Endothelial cell of umbilical vein (primary cell): ENCODE data around the gene GTF2H4. TPM values are rescaled to one million over a fixed set of nuclear protein-coding genes. Genes with fewer than 3 reads are reported as not detected.
"Not testable (repeated sequence)": the region's sequence is repeated elsewhere in the genome, so short reads cannot be mapped to it uniquely, and the experiment has no call there.

Experiments
- BruUV-seq: library from RNA; stranded (reverse); fragments of 400-500 nt; replicated peaks from 2 replicates; lab custom pipeline; 2021; lab: Mats Ljungman, UMichigan
- CTCF ChIA-PET: fragments of 300-600, 350-600 bp; sonication (Branson Sonifier 250); formaldehyde crosslinking; loops from one replicate; lab custom pipeline; 2021; ENCODE audit warnings: antibody characterized with exemption, inconsistent platforms; lab: Charles Lee
- POLR2A ChIA-PET: fragments of 300-600, 350-600 bp; sonication (Branson Sonifier 250); formaldehyde crosslinking; loops from one replicate; lab custom pipeline; 2021; ENCODE audit warnings: antibody characterized with exemption, inconsistent platforms; lab: Charles Lee
- DNase-seq: peaks from one replicate; pipeline ENCODE4 v3.0.0-alpha.2; 2011; ENCODE audit warnings: low read depth, low spot score
- FAIRE-seq: peaks from 2 replicates; lab custom pipeline; 2011; peaks lifted over from hg19 to GRCh38; lab: Jason Lieb, UNC
- H2AFZ ChIP-seq: 2 replicates; pipeline ENCODE4 v1.6.0; 2012; ENCODE audit warnings: low read depth, low read length, control low read depth, inconsistent platforms
- H3K27ac ChIP-seq: 2 replicates; pipeline ENCODE4 v1.5.1; 2011; ENCODE audit warnings: low read depth, mild to moderate bottlenecking, control low read depth, low read length, moderate library complexity; ENCODE audit not compliant: insufficient read depth
- H3K27me3 ChIP-seq, 2 experiments: 2 replicates each; pipeline versions ENCODE4 v1.6.0 to v1.6.1; 2011; ENCODE audit warnings: low read length in 2 of 2, mixed read lengths in 1 of 2; ENCODE audit not compliant: control insufficient read depth in 2 of 2, insufficient read depth in 2 of 2
- H3K36me3 ChIP-seq, 2 experiments: 2 replicates in 1 of 2; 3 replicates in 1 of 2; pipeline ENCODE4 v1.5.1; 2011; ENCODE audit warnings: low read length in 2 of 2, mild to moderate bottlenecking in 1 of 2, moderate library complexity in 1 of 2; ENCODE audit not compliant: control insufficient read depth in 2 of 2, insufficient read depth in 2 of 2; ENCODE audit errors: extremely low read depth in 1 of 2
- H3K4me1 ChIP-seq: 3 replicates; pipeline ENCODE4 v1.5.1; 2011; ENCODE audit warnings: mild to moderate bottlenecking, low read length; ENCODE audit not compliant: control insufficient read depth, insufficient read depth; ENCODE audit errors: extremely low read depth
- H3K4me2 ChIP-seq: 2 replicates; pipeline ENCODE4 v1.6.1; 2011; ENCODE audit warnings: low read length, control low read depth, mixed read lengths; ENCODE audit not compliant: insufficient read depth
- H3K4me3 ChIP-seq, 3 experiments: fragments of 200-600 bp in 1 of 3; sonication (generic), shearing (Covaris generic) in 1 of 3; replicated peaks in 1 of 3; 2 replicates each; pipeline ENCODE4 v1.5.1; 2011 to 2016; ENCODE audit warnings: control low read depth in 3 of 3, low read length in 3 of 3, mild to moderate bottlenecking in 2 of 3, inconsistent platforms in 1 of 3, low read depth in 1 of 3, moderate library complexity in 1 of 3; ENCODE audit not compliant: insufficient read depth in 1 of 3
- H3K79me2 ChIP-seq: 2 replicates; pipeline ENCODE4 v1.6.0; 2012; ENCODE audit warnings: low read length, inconsistent platforms; ENCODE audit not compliant: control insufficient read depth, insufficient read depth
- H3K9ac ChIP-seq: replicated peaks from 2 replicates; pipeline ENCODE3; 2011; ENCODE audit warnings: low read length, control low read depth; ENCODE audit not compliant: insufficient read depth; ENCODE audit errors: extremely low read depth
- H3K9me1 ChIP-seq: replicated peaks from 3 replicates; pipeline ENCODE4 v1.6.0; 2011; ENCODE audit warnings: mild to moderate bottlenecking, low read length; ENCODE audit not compliant: control insufficient read depth, insufficient read depth; ENCODE audit errors: extremely low read depth
- H3K9me3 ChIP-seq: replicated peaks from 2 replicates; pipeline ENCODE4 v1.5.1; 2012; ENCODE audit warnings: low read length, inconsistent platforms; ENCODE audit not compliant: control insufficient read depth, insufficient read depth
- H4K20me1 ChIP-seq: replicated peaks from 2 replicates; pipeline ENCODE3; 2011; ENCODE audit warnings: mild to moderate bottlenecking, low read length; ENCODE audit not compliant: control insufficient read depth, insufficient read depth; ENCODE audit errors: extremely low read depth
- CTCF ChIP-seq, 2 donors: IDR thresholded peaks; 1 replicate in 1 of 2; 2 replicates in 1 of 2; pipeline ENCODE4 v1.5.1; 2011; ENCODE audit warnings: low read length in 2 of 2, mild to moderate bottlenecking in 2 of 2, moderate library complexity in 2 of 2, control low read depth in 1 of 2, inconsistent platforms in 1 of 2, low read depth in 1 of 2; ENCODE audit not compliant: insufficient read depth in 1 of 2; ENCODE audit errors: extremely low read depth in 1 of 2
- EZH2 ChIP-seq: IDR thresholded peaks from 2 replicates; pipeline ENCODE4 v1.6.1; 2012; ENCODE audit warnings: borderline replicate concordance, low read depth, mild to moderate bottlenecking, moderate library complexity, low read length, inconsistent platforms; ENCODE audit not compliant: severe bottlenecking
- FOS ChIP-seq: IDR thresholded peaks from 2 replicates; pipeline ENCODE4 v1.6.1; 2011; ENCODE audit warnings: mild to moderate bottlenecking, low read length, moderate library complexity, borderline replicate concordance; ENCODE audit not compliant: insufficient read depth
- GATA2 ChIP-seq: IDR thresholded peaks from 2 replicates; pipeline ENCODE4 v1.7.0; 2011; ENCODE audit warnings: low read depth, mild to moderate bottlenecking, moderate library complexity, mixed read lengths, low read length; ENCODE audit not compliant: insufficient read length, insufficient read depth
- JUN ChIP-seq: IDR thresholded peaks from 2 replicates; pipeline ENCODE4 v1.6.1; 2011; ENCODE audit warnings: borderline replicate concordance, low read depth; ENCODE audit not compliant: insufficient read length, insufficient read depth
- MAX ChIP-seq: IDR thresholded peaks from 2 replicates; pipeline ENCODE4 v1.6.1; 2011; ENCODE audit not compliant: insufficient read depth, insufficient read length
- MYC ChIP-seq: IDR thresholded peaks from one replicate; pipeline ENCODE4 v1.6.1; 2011; ENCODE audit warnings: mild to moderate bottlenecking, low read depth, low read length
- POLR2A ChIP-seq: IDR thresholded peaks from 2 replicates; pipeline ENCODE4 v1.6.1; 2012; ENCODE audit warnings: low read depth, mild to moderate bottlenecking, control low read depth, low read length
- POLR2AphosphoS5 ChIP-seq: IDR thresholded peaks from 2 replicates; pipeline ENCODE4 v1.6.1; 2012; ENCODE audit warnings: low read depth, mild to moderate bottlenecking, control low read depth, low read length, moderate library complexity; ENCODE audit not compliant: insufficient read depth
- dilution Hi-C: fragments of 300-500 bp; cut with MboI; formaldehyde crosslinking; loops from one replicate; pipeline ENCODE4 v1.15.0; 2019; ENCODE audit warnings: low sequenced_read_pairs; ENCODE audit not compliant: extremely low pct_ligation_motif_present
- intact Hi-C: fragments of 100-400 bp; cut with micrococcal nuclease; formaldehyde crosslinking; loops from one replicate; pipeline ENCODE4 v1.10.0; 2022
- polyA plus RNA-seq, 4 experiments: library from polyadenylated mRNA; depleted of rRNA in 3 of 4; stranded (reverse) in 3 of 4; unstranded in 1 of 4; fragments of >200 nt; gene quantifications; 2 replicates each; pipeline versions ENCODE4 v1.2.1 to v1.2.3, GENCODE V29; 2011 to 2012; ENCODE audit warnings: missing spikeins in 1 of 4
- total RNA-seq: library from RNA; stranded (reverse); gene quantifications from 2 replicates; pipeline ENCODE4 v1.2.3, GENCODE V29; 2021

Gene GTF2H4
- total and polyA plus RNA-seq, 2 donors (not counting 3 experiments of a cell fraction or from before 2014, with no cell fraction given): 40.5 to 52.6 TPM

GRCh38 chr6:30903236-30903635 lies 4.8 kb upstream of the GTF2H4 start:
- ChIA-PET CTCF (interaction anchor here (1.0 to 2.1 kb wide), 2 partner anchors 14 to 184 kb away, joined by 3 to 8 read pairs; no protein-coding TSS in a partner anchor), POLR2A (no interaction called here)
- Histone ChIP-seq H3K27me3 (no peaks in the 10 kb centered on the region), H3K4me1 (peaks cover 3% of the 10 kb centered on the region), H3K27ac (no peak overlapping the region), H3K9me3 (no peaks in the 10 kb centered on the region), H3K79me2 (peaks cover 1% of the 10 kb centered on the region), H3K4me3 (no peak overlapping the region), H3K4me2 (no peak overlapping the region), H3K9me1 (no peaks in the 10 kb centered on the region), H4K20me1 (no peaks in the 10 kb centered on the region), H3K9ac (no peak overlapping the region), H3K36me3 (no peaks in the 10 kb centered on the region), H2AFZ (no peak overlapping the region)
- no peak for DNase-seq
- TF ChIP-seq POLR2A (no peak), GATA2 (no peak), JUN (no peak), POLR2AphosphoS5 (no peak), MYC (no peak), CTCF (IDR thresholded peaks at IDR 0.05; ENCODE audit: extremely low read depth in 1 of 2, insufficient read depth in 1 of 2, low read depth in 1 of 2, low read length in 2 of 2) (no peak), EZH2 (no peak), MAX (no peak), FOS (no peak)
- no TSS peak for BruUV-seq
- intact Hi-C loops: no loop called here
- dilution Hi-C loops: no loop called here
- FAIRE-seq: no peak

- not testable (repeated sequence) for H3K9ac ChIP-seq, H3K27ac ChIP-seq, DNase-seq
Observed at GRCh38 chr6:30907290-30907757, 683 bp upstream of the GTF2H4 start.

More at GRCh38 chr6:30907290-30907757, 683 bp upstream of the GTF2H4 start:
- FAIRE-seq, H3K9me3 ChIP-seq, BruUV-seq, H3K4me1 ChIP-seq, intact Hi-C loops, dilution Hi-C loops, H4K20me1 ChIP-seq, H3K9me1 ChIP-seq, H3K27me3 ChIP-seq: not testable (repeated sequence)
- H3K4me2 ChIP-seq: peak overlapping the region; percentile 43
- peaks cover 7 to 22% of the 10 kb centered on the region in 2 experiments for H3K36me3 ChIP-seq
- H3K4me3 ChIP-seq: peak overlapping the region; percentile 94 to 96 (median 94)
- ChIA-PET CTCF (interaction anchor here (0.6 to 4.5 kb wide), 12 partner anchors 9 to 207 kb away, joined by 3 to 18 read pairs (median 4); partner anchors contain the start of gene PSORS1C1), POLR2A (interaction anchor here (0.6 kb wide), 2 partner anchors 179 to 209 kb away, joined by 4 to 5 read pairs; no protein-coding TSS in a partner anchor)
- peaks cover 14% of the 10 kb centered on the region for H3K79me2 ChIP-seq
- H2AFZ ChIP-seq: peak overlapping the region; percentile 89
